HCT116 (cell line): ENCODE measurements around the gene COL5A1. TPM values are rescaled to one million over a fixed set of nuclear protein-coding genes. Genes with fewer than 3 reads are reported as not detected.

ENCODE experiments used
- ATAC-seq: fragments of 200-7000 bp; cut with Tn5 transposase; 2 replicates; pipeline ENCODE4 v1.9.1; 2020; ENCODE audit warnings: mild to moderate bottlenecking, moderate library complexity
- BruUV-seq: library from RNA; stranded (reverse); fragments of 400-500 nt; replicated peaks from 2 replicates; lab custom pipeline; 2021; lab: Mats Ljungman, UMichigan
- CTCF ChIA-PET: fragments of 300-600 bp; sonication (Branson Sonifier 250); formaldehyde crosslinking; loops from one replicate; lab custom pipeline; 2021; ENCODE audit warnings: antibody characterized with exemption; lab: Charles Lee
- POLR2A ChIA-PET: fragments of 300-600, 350-600 bp; sonication (Branson Sonifier 250); formaldehyde crosslinking; loops from one replicate; lab custom pipeline; 2021; ENCODE audit warnings: antibody characterized with exemption; lab: Charles Lee
- RAD21 ChIA-PET, 2 experiments: fragments of 300-600 bp; sonication (Branson Sonifier 250); formaldehyde crosslinking; loops; one replicate each; lab custom pipeline; 2023; ENCODE audit warnings: low total read pairs in 2 of 2; ENCODE audit not compliant: uncharacterized antibody in 2 of 2, unreplicated experiment in 2 of 2, low non-redundant PET in 1 of 2; lab: Charles Lee
- DNase-seq: peaks from one replicate; pipeline ENCODE4 v3.0.0-alpha.2; 2010; ENCODE audit warnings: low read depth, low spot score
- H2AFZ ChIP-seq: fragments of 200-600 bp; shearing (Covaris generic), sonication (generic); 2 replicates; pipeline ENCODE4 v1.6.1; 2017; ENCODE audit warnings: low read depth, mixed run types, mixed read lengths, antibody characterized with exemption, low read length; ENCODE audit not compliant: poor library complexity, severe bottlenecking
- H3K27ac ChIP-seq: 2 replicates; pipeline ENCODE4 v1.5.1; 2012; ENCODE audit warnings: low read depth, low read length
- H3K27me3 ChIP-seq: fragments of 200-600 bp; sonication (generic); 2 replicates; pipeline ENCODE4 v1.6.1; 2016; ENCODE audit warnings: mixed run types, low read length, mixed read lengths; ENCODE audit not compliant: insufficient read depth
- H3K36me3 ChIP-seq, 2 experiments: fragments of 200-500 bp in 1 of 2; fragments of 200-600 bp in 1 of 2; sonication (Bioruptor generic) in 1 of 2; sonication (generic) in 1 of 2; 2 replicates each; pipeline versions ENCODE4 v1.5.1 to v1.6.1; 2014 to 2016; ENCODE audit warnings: low read length in 2 of 2, inconsistent platforms in 1 of 2, mixed read lengths in 1 of 2, mixed run types in 1 of 2; ENCODE audit not compliant: insufficient read depth in 2 of 2, control insufficient read depth in 1 of 2
- H3K4me1 ChIP-seq, 2 experiments: fragments of 200-600 bp in 1 of 2; sonication (generic) in 1 of 2; 2 replicates each; pipeline versions ENCODE4 v1.5.1 to v1.6.1; 2012 to 2017; ENCODE audit warnings: low read length in 2 of 2, inconsistent platforms in 1 of 2, mild to moderate bottlenecking in 1 of 2, mixed read lengths in 1 of 2, mixed run types in 1 of 2, moderate library complexity in 1 of 2; ENCODE audit not compliant: insufficient read depth in 2 of 2, control insufficient read depth in 1 of 2
- H3K4me2 ChIP-seq: fragments of 200-600 bp; sonication (generic); 2 replicates; pipeline ENCODE4 v1.6.1; 2017; ENCODE audit warnings: mixed run types, low read length, mixed read lengths
- H3K4me3 ChIP-seq, 2 experiments: fragments of 200-600 bp in 1 of 2; sonication (generic) in 1 of 2; replicated peaks in 1 of 2; 2 replicates each; pipeline ENCODE4 v1.5.1; 2011 to 2016; ENCODE audit warnings: low read length in 2 of 2, control low read depth in 1 of 2, low read depth in 1 of 2, mild to moderate bottlenecking in 1 of 2, mixed read lengths in 1 of 2, mixed run types in 1 of 2
- H3K79me2 ChIP-seq: fragments of 200-600 bp; sonication (generic); 2 replicates; pipeline ENCODE4 v1.6.1; 2017; ENCODE audit warnings: mild to moderate bottlenecking, mixed run types, low read length, moderate library complexity, mixed read lengths; ENCODE audit not compliant: insufficient read depth
- H3K9ac ChIP-seq: fragments of 200-600 bp; sonication (generic); 2 replicates; pipeline ENCODE4 v1.6.1; 2016; ENCODE audit warnings: low read length, mixed read lengths
- H3K9me2 ChIP-seq: fragments of 200-600 bp; sonication (generic), shearing (Covaris generic); 2 replicates; pipeline ENCODE4 v1.6.1; 2017; ENCODE audit warnings: mixed run types, mild to moderate bottlenecking, moderate library complexity; ENCODE audit not compliant: insufficient read depth
- H3K9me3 ChIP-seq, 2 experiments: fragments of 200-500 bp in 1 of 2; fragments of 200-600 bp in 1 of 2; sonication (Bioruptor generic) in 1 of 2; sonication (generic) in 1 of 2; 2 replicates each; pipeline ENCODE4 v1.6.1; 2014 to 2017; ENCODE audit warnings: low read length in 2 of 2, mixed read lengths in 2 of 2, inconsistent platforms in 1 of 2, low read depth in 1 of 2, mild to moderate bottlenecking in 1 of 2, mixed run types in 1 of 2, moderate library complexity in 1 of 2; ENCODE audit not compliant: control insufficient read depth in 1 of 2, insufficient read depth in 1 of 2
- H4K20me1 ChIP-seq: fragments of 200-600 bp; sonication (generic), shearing (Covaris generic); 2 replicates; pipeline ENCODE4 v1.6.1; 2017; ENCODE audit warnings: mixed run types, mild to moderate bottlenecking, moderate library complexity; ENCODE audit not compliant: insufficient read depth
- CBX3 ChIP-seq: IDR thresholded peaks from 2 replicates; pipeline ENCODE4 v1.6.1; 2012; ENCODE audit warnings: low read depth
- CEBPB ChIP-seq: IDR thresholded peaks from 2 replicates; pipeline ENCODE4 v1.6.1; 2012; ENCODE audit warnings: low read depth
- EGR1 ChIP-seq: IDR thresholded peaks from 2 replicates; pipeline ENCODE4 v1.6.1; 2012; ENCODE audit warnings: low read depth
- ELF1 ChIP-seq: IDR thresholded peaks from 2 replicates; pipeline ENCODE4 v1.6.1; 2012; ENCODE audit warnings: low read depth, borderline replicate concordance
- EZH2 ChIP-seq: fragments of 200-600 bp; sonication (generic); IDR thresholded peaks from 2 replicates; pipeline ENCODE4 v1.6.1; 2017; ENCODE audit warnings: antibody characterized with exemption, mixed run types
- FOSL1 ChIP-seq: IDR thresholded peaks from 2 replicates; pipeline ENCODE4 v1.6.1; 2012; ENCODE audit warnings: low read depth
- JUND ChIP-seq: IDR thresholded peaks from 2 replicates; pipeline ENCODE4 v1.6.1; 2012
- POLR2A ChIP-seq: IDR thresholded peaks from 2 replicates; pipeline ENCODE4 v1.7.0; 2011; ENCODE audit warnings: borderline replicate concordance; ENCODE audit not compliant: insufficient read depth, insufficient read length; ENCODE audit errors: extremely low read depth
- SP1 ChIP-seq: IDR thresholded peaks from 2 replicates; pipeline ENCODE4 v1.6.1; 2012; ENCODE audit warnings: low read depth
- TCF7L2 ChIP-seq: IDR thresholded peaks from 2 replicates; pipeline ENCODE4 v1.7.0; 2011; ENCODE audit warnings: borderline replicate concordance, inconsistent platforms; ENCODE audit not compliant: insufficient read depth, insufficient read length; ENCODE audit errors: extremely low read depth
- YY1 ChIP-seq: IDR thresholded peaks from 2 replicates; pipeline ENCODE4 v1.6.1; 2011; ENCODE audit warnings: low read length, low read depth, moderate library complexity, mild to moderate bottlenecking; ENCODE audit not compliant: insufficient replicate concordance; ENCODE audit errors: extremely low read depth
- ZFX ChIP-seq: fragments of 450-650 bp; IDR thresholded peaks from 2 replicates; pipeline ENCODE4 v1.6.1; 2017
- ZNF274 ChIP-seq: fragments of 200-500 bp; sonication (Bioruptor generic); IDR thresholded peaks from 2 replicates; pipeline ENCODE4 v1.6.1; 2014; ENCODE audit warnings: mild to moderate bottlenecking, low read depth, low read length, inconsistent platforms
- intact Hi-C: fragments of 100-400 bp; cut with micrococcal nuclease; formaldehyde crosslinking; loops from 2 replicates; pipeline ENCODE4 v1.10.0; 2022
- total RNA-seq: library from RNA; stranded (reverse); gene quantifications from one replicate; pipeline ENCODE4 v1.2.1, GENCODE V29; 2021; ENCODE audit not compliant: unreplicated experiment
- TF ChIP-seq, protein P1 (sequence below): IDR thresholded peaks from 2 replicates; pipeline ENCODE4 v1.6.1; 2012
- TF ChIP-seq, protein P2 (sequence below), 3 experiments: fragments of 200-600 bp in 1 of 3; sonication (generic) in 1 of 3; IDR thresholded peaks in 2 of 3; conservative IDR thresholded peaks in 1 of 3; 2 replicates each; pipeline ENCODE4 v1.5.1; 2012 to 2017; ENCODE audit warnings: low read depth in 2 of 3, low read length in 2 of 3, antibody characterized with exemption in 1 of 3, borderline replicate concordance in 1 of 3, control low read depth in 1 of 3, mild to moderate bottlenecking in 1 of 3, mixed read lengths in 1 of 3, mixed run types in 1 of 3, moderate library complexity in 1 of 3; ENCODE audit not compliant: insufficient read depth in 1 of 3
- TF ChIP-seq, protein P3 (sequence below): IDR thresholded peaks from 2 replicates; pipeline ENCODE4 v1.6.1; 2012

Gene COL5A1
- total RNA-seq, 1 experiment from 2014 or later, result 0.30 TPM

DNA sequence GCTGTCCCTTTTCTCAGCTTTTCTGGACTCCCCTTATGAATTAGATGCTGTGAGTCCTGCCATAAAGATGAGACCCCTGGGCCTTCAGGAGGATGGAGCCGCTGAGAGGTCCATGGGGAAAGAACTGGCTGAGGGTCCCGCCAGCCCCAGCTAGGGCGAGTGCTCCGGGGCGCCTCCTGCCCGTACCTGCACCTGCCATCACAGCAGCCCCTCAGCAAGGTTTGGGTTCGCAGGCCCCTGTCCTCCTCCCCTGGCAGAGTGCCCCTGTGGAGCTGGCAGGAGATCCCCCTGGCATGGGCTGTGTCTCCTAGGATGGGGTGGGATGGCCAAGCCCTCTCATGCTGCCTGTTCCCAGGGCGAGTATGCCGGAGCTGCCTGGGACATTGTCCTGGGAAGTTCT, 64.2 kb downstream of the COL5A1 start:
- no peak overlapping the region for H3K9ac ChIP-seq
- ATAC-seq (no peak), DNase-seq (no peak)
- H3K27ac ChIP-seq, result no peak overlapping the region
- no peaks in the 10 kb centered on the region for H3K4me1 ChIP-seq
- POLR2A ChIA-PET, result no interaction called here
- intact Hi-C loops, result no loop called here
- H3K9me3 ChIP-seq, result no peaks in the 10 kb centered on the region
- H2AFZ ChIP-seq, result no peak overlapping the region
- RAD21 ChIA-PET, result no interaction called here
- H3K9me2 ChIP-seq, result no peaks in the 10 kb centered on the region
- H3K36me3 ChIP-seq, result no peaks in the 10 kb centered on the region
- H3K4me2 ChIP-seq, result no peak overlapping the region
- no peaks in the 10 kb centered on the region for H4K20me1 ChIP-seq
- no peaks in the 10 kb centered on the region for H3K79me2 ChIP-seq
- no peak overlapping the region for H3K4me3 ChIP-seq
- H3K27me3 ChIP-seq, result no peaks in the 10 kb centered on the region
- TF ChIP-seq SP1 (no peak), EGR1 (no peak), POLR2A (no peak), CBX3 (no peak), ELF1 (no peak), ZFX (no peak), FOSL1 (no peak), YY1 (no peak), EZH2 (no peak), CEBPB (no peak), JUND (no peak), ZNF274 (no peak), TCF7L2 (no peak)
- TF ChIP-seq, protein P1, sequence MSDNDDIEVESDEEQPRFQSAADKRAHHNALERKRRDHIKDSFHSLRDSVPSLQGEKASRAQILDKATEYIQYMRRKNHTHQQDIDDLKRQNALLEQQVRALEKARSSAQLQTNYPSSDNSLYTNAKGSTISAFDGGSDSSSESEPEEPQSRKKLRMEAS, result no peak
- TF ChIP-seq, protein P2, sequence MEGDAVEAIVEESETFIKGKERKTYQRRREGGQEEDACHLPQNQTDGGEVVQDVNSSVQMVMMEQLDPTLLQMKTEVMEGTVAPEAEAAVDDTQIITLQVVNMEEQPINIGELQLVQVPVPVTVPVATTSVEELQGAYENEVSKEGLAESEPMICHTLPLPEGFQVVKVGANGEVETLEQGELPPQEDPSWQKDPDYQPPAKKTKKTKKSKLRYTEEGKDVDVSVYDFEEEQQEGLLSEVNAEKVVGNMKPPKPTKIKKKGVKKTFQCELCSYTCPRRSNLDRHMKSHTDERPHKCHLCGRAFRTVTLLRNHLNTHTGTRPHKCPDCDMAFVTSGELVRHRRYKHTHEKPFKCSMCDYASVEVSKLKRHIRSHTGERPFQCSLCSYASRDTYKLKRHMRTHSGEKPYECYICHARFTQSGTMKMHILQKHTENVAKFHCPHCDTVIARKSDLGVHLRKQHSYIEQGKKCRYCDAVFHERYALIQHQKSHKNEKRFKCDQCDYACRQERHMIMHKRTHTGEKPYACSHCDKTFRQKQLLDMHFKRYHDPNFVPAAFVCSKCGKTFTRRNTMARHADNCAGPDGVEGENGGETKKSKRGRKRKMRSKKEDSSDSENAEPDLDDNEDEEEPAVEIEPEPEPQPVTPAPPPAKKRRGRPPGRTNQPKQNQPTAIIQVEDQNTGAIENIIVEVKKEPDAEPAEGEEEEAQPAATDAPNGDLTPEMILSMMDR (IDR thresholded peaks at IDR 0.05 in 2 of 3, conservative IDR thresholded peaks at IDR 0.05 in 1 of 3; ENCODE audit: borderline replicate concordance in 1 of 3, insufficient read depth in 1 of 3, low read depth in 2 of 3, low read length in 2 of 3), result no peak
- TF ChIP-seq, protein P3, sequence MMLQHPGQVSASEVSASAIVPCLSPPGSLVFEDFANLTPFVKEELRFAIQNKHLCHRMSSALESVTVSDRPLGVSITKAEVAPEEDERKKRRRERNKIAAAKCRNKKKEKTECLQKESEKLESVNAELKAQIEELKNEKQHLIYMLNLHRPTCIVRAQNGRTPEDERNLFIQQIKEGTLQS, result no peak
- CTCF ChIA-PET, result no interaction called here
- no TSS peak for BruUV-seq
